RWPE2 (cell line): ENCODE measurements around the gene TUBGCP5.

Experiments
- ATAC-seq: fragments of 200-7000 bp; cut with Tn5 transposase; 3 replicates; pipeline ENCODE4 v1.9.1; 2021; ENCODE audit warnings: low read depth
- DNase-seq: peaks from one replicate; pipeline ENCODE4 v3.0.0-alpha.2; 2020; ENCODE audit warnings: low spot score
- H3K27ac ChIP-seq: fragments of 450-650 bp; 2 replicates; pipeline ENCODE4 v1.5.1; 2017; ENCODE audit warnings: mild to moderate bottlenecking; ENCODE audit not compliant: poor library complexity, severe bottlenecking
- H3K27me3 ChIP-seq: fragments of 250-450 bp; sonication (Bioruptor Pico); 2 replicates; pipeline ENCODE4 v1.5.1; 2021; ENCODE audit warnings: mild to moderate bottlenecking, moderate library complexity; ENCODE audit not compliant: insufficient read depth, poor library complexity, severe bottlenecking
- H3K36me3 ChIP-seq: fragments of 250-450 bp; sonication (Bioruptor Pico); 2 replicates; pipeline ENCODE4 v1.5.1; 2020; ENCODE audit warnings: low read depth, mild to moderate bottlenecking, moderate library complexity
- H3K4me1 ChIP-seq: fragments of 250-450 bp; sonication (Bioruptor Pico); 2 replicates; pipeline ENCODE4 v1.5.1; 2021; ENCODE audit warnings: mild to moderate bottlenecking, moderate library complexity; ENCODE audit not compliant: insufficient read depth, poor library complexity, severe bottlenecking
- H3K4me3 ChIP-seq: fragments of 250-450 bp; sonication (Bioruptor Pico); 2 replicates; pipeline ENCODE4 v1.5.1; 2021; ENCODE audit warnings: mild to moderate bottlenecking, moderate library complexity; ENCODE audit not compliant: severe bottlenecking
- H3K9me3 ChIP-seq: fragments of 250-450 bp; sonication (Bioruptor Pico); 2 replicates; pipeline ENCODE4 v1.5.1; 2021; ENCODE audit warnings: mild to moderate bottlenecking, moderate library complexity; ENCODE audit not compliant: severe bottlenecking
- CTCF ChIP-seq: fragments of 450-650 bp; IDR thresholded peaks from one replicate; pipeline ENCODE4 v1.5.1; 2017; ENCODE audit warnings: mild to moderate bottlenecking, moderate library complexity; ENCODE audit not compliant: poor library complexity, severe bottlenecking

Gene TUBGCP5

GRCh38 chr15:23039917-23040281 is 530 bp upstream of the TUBGCP5 start:
- Histone ChIP-seq H3K4me3 (peak overlapping the region; percentile 93), H3K36me3 (peaks cover 21% of the 10 kb centered on the region), H3K27me3 (no peaks in the 10 kb centered on the region), H3K4me1 (peaks cover 12% of the 10 kb centered on the region), H3K9me3 (no peaks in the 10 kb centered on the region), H3K27ac (peak overlapping the region; percentile 59)
- DNase-seq, result no peak
- TF ChIP-seq CTCF, result no peak
- ATAC-seq, result peak; percentile 44

GRCh38 chr15:23038726-23039142 is 635 bp downstream of the TUBGCP5 start:
- Histone ChIP-seq H3K4me1 (peaks cover 12% of the 10 kb centered on the region), H3K27me3 (no peaks in the 10 kb centered on the region), H3K27ac (peak overlapping the region; percentile 59), H3K9me3 (no peaks in the 10 kb centered on the region), H3K36me3 (peaks cover 32% of the 10 kb centered on the region), H3K4me3 (peak overlapping the region; percentile 93)
- ATAC-seq (peak; percentile 26), DNase-seq (peak; percentile 47)
- no peak for TF ChIP-seq CTCF

GRCh38 chr15:23035964-23036566 is 3.3 kb downstream of the TUBGCP5 start:
- peaks cover 12% of the 10 kb centered on the region for H3K4me1 ChIP-seq
- peak; percentile 95 for TF ChIP-seq CTCF
- H3K9me3 ChIP-seq, result no peaks in the 10 kb centered on the region
- peaks cover 59% of the 10 kb centered on the region for H3K36me3 ChIP-seq
- H3K27ac ChIP-seq, result no peak overlapping the region
- H3K4me3 ChIP-seq, result no peak overlapping the region
- H3K27me3 ChIP-seq, result no peaks in the 10 kb centered on the region
- no peak for ATAC-seq
- DNase-seq, result peak; percentile 56

GRCh38 chr15:23033979-23034378 is 5.4 kb downstream of the TUBGCP5 start:
- DNase-seq, result no peak
- H3K36me3 ChIP-seq, result peaks cover 80% of the 10 kb centered on the region

More at GRCh38 chr15:23033979-23034378, 5.4 kb downstream of the TUBGCP5 start:
- Histone ChIP-seq H3K9me3 (no peaks in the 10 kb centered on the region), H3K27me3 (no peaks in the 10 kb centered on the region), H3K4me3 (no peak overlapping the region), H3K27ac (no peak overlapping the region), H3K4me1 (peaks cover 12% of the 10 kb centered on the region)
- ATAC-seq, result no peak
- TF ChIP-seq CTCF, result no peak
